ENCODE data around the gene OBSL1.

Gene OBSL1

GRCh38 chr2:219571311-219572236, at the start of gene OBSL1:
OBSL1 (minus strand) TSS chr2:219571539; CDS start chr2:219571232, 307 bp downstream.
- peak; percentile 33 for DNase-seq
- no peaks in the 10 kb centered on the region for H3K27me3 ChIP-seq (replicated peaks)
- in situ Hi-C loops (cut with HindIII; ENCODE audit: low pct_ligation_motif_present, low sequenced_read_pairs) = no loop called here
- H3K4me3 ChIP-seq (ENCODE audit: low read depth, low read length) = peak within 1 kb of the TSS; percentile 66
- TF ChIP-seq CTCF (IDR thresholded peaks at IDR 0.05; ENCODE audit: low read depth, low read length, missing control alignments) = no peak
- H3K27ac ChIP-seq = no peak within 1 kb of the TSS
- H3K36me3 ChIP-seq (replicated peaks) = no peaks in the 10 kb centered on the region

GRCh38 chr2:219620546-219620945, 49.2 kb upstream of the OBSL1 start:
- in situ Hi-C loops (cut with HindIII; ENCODE audit: low pct_ligation_motif_present, low sequenced_read_pairs) = no loop called here
- H3K27ac ChIP-seq = no peak overlapping the region
- no peak overlapping the region for H3K4me3 ChIP-seq (ENCODE audit: low read depth, low read length)
- H3K27me3 ChIP-seq (replicated peaks) = no peaks in the 10 kb centered on the region
- no peak for DNase-seq
- TF ChIP-seq CTCF (IDR thresholded peaks at IDR 0.05; ENCODE audit: low read depth, low read length, missing control alignments) = no peak
- H3K36me3 ChIP-seq (replicated peaks) = peaks cover 4% of the 10 kb centered on the region

- in situ Hi-C loops (cut with HindIII; ENCODE audit: low pct_ligation_motif_present, low sequenced_read_pairs) = no loop called here
- no peak overlapping the region for H3K4me3 ChIP-seq (ENCODE audit: low read depth, low read length)
- peak; percentile 17 for TF ChIP-seq CTCF (IDR thresholded peaks at IDR 0.05; ENCODE audit: low read depth, low read length, missing control alignments)
- H3K36me3 ChIP-seq (replicated peaks) = peaks cover 7% of the 10 kb centered on the region
- no peak for DNase-seq
- no peak overlapping the region for H3K27ac ChIP-seq
- H3K27me3 ChIP-seq (replicated peaks) = no peaks in the 10 kb centered on the region
These were observed 47.9 kb upstream of the OBSL1 start for GRCh38 chr2:219619235-219619634.

DNA sequence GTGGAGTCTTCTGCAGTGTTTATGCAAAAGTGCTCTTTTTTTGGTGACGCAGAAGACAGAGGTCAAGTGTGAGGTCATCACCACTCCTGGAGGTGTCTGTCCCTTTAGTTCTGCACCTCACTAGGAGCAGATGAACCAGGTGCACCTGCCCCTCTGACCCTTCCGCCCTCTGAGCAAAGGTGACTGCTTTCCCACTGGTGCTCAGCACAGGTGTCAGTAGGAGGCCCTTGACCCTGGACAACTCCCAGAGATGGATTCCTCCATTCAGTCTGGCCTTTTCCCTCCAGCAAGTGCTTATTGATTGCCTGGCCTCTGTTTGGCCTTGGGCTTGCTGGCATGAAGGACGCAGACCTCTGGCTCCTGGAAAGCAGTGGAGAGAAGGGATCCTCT, 47.4 kb upstream of the OBSL1 start:
- DNase-seq = no peak
- Histone ChIP-seq H3K36me3 (replicated peaks) (peaks cover 11% of the 10 kb centered on the region), H3K27me3 (replicated peaks) (no peaks in the 10 kb centered on the region), H3K4me3 (ENCODE audit: low read depth, low read length) (no peak overlapping the region), H3K27ac (no peak overlapping the region)
- in situ Hi-C loops (cut with HindIII; ENCODE audit: low pct_ligation_motif_present, low sequenced_read_pairs) = no loop called here
- no peak for TF ChIP-seq CTCF (IDR thresholded peaks at IDR 0.05; ENCODE audit: low read depth, low read length, missing control alignments)

GRCh38 chr2:219616550-219616949, 45.2 kb upstream of the OBSL1 start:
- Histone ChIP-seq H3K36me3 (replicated peaks) (peaks cover 19% of the 10 kb centered on the region), H3K27me3 (replicated peaks) (no peaks in the 10 kb centered on the region), H3K4me3 (ENCODE audit: low read depth, low read length) (no peak overlapping the region), H3K27ac (no peak overlapping the region)
- in situ Hi-C loops (cut with HindIII; ENCODE audit: low pct_ligation_motif_present, low sequenced_read_pairs) = no loop called here
- no peak for DNase-seq
- TF ChIP-seq CTCF (IDR thresholded peaks at IDR 0.05; ENCODE audit: low read depth, low read length, missing control alignments) = no peak

Data from brain microvascular endothelial cell (primary cell).